ENCODE results near the gene SLIT3.
"Not testable (repeated sequence)": the region's sequence is repeated elsewhere in the genome, so short reads cannot be mapped to it uniquely, and the experiment has no call there.

Gene SLIT3

GRCh38 chr5:169218861-169219260 is 82.1 kb downstream of the SLIT3 start:
- DNase-seq = peak; percentile 29

GRCh38 chr5:169218176-169218575 is 82.8 kb downstream of the SLIT3 start:
- DNase-seq = no peak

- peak; percentile 38 for DNase-seq
Measured at GRCh38 chr5:169216866-169217265, 84.1 kb downstream of the SLIT3 start.

- DNase-seq = peak; percentile 77
Measured at GRCh38 chr5:169213479-169213878, 87.5 kb downstream of the SLIT3 start.

GRCh38 chr5:169211761-169212160 is 89.2 kb downstream of the SLIT3 start:
- DNase-seq = not testable (repeated sequence)

GRCh38 chr5:169204788-169205400 is 96.0 kb downstream of the SLIT3 start:
- no peak for DNase-seq

GRCh38 chr5:169202969-169203368 is 98.0 kb downstream of the SLIT3 start:
- no peak for DNase-seq

GRCh38 chr5:169201597-169201996 is 99.3 kb downstream of the SLIT3 start:
- no peak for DNase-seq

- no peak for DNase-seq
Measured at GRCh38 chr5:169200125-169200778, 100.7 kb downstream of the SLIT3 start.

GRCh38 chr5:169197343-169197742 is 103.6 kb downstream of the SLIT3 start:
- no peak for DNase-seq

GRCh38 chr5:169196059-169196458 is 104.9 kb downstream of the SLIT3 start:
- no peak for DNase-seq

GRCh38 chr5:169195601-169196000 is 105.3 kb downstream of the SLIT3 start:
- no peak for DNase-seq

GRCh38 chr5:169192536-169192935 is 108.4 kb downstream of the SLIT3 start:
- DNase-seq = no peak

- DNase-seq = no peak
Measured at GRCh38 chr5:169190849-169191248, 110.1 kb downstream of the SLIT3 start.

GRCh38 chr5:169185626-169186025 is 115.3 kb downstream of the SLIT3 start:
- DNase-seq = peak; percentile 39

GRCh38 chr5:169183576-169183975 is 117.4 kb downstream of the SLIT3 start:
- peak; percentile 94 for DNase-seq

- DNase-seq = no peak
Measured at GRCh38 chr5:169182797-169183196, 118.1 kb downstream of the SLIT3 start.

GRCh38 chr5:169181814-169182213 is 119.1 kb downstream of the SLIT3 start:
- peak; percentile 66 for DNase-seq

GRCh38 chr5:169178754-169179153 is 122.2 kb downstream of the SLIT3 start:
- DNase-seq = no peak

GRCh38 chr5:169178274-169178673 is 122.7 kb downstream of the SLIT3 start:
- no peak for DNase-seq

- no peak for DNase-seq
Measured at GRCh38 chr5:169176709-169177694, 123.9 kb downstream of the SLIT3 start.

GRCh38 chr5:169175733-169176132 is 125.2 kb downstream of the SLIT3 start:
- DNase-seq = no peak

- no peak for DNase-seq
Measured at GRCh38 chr5:169174923-169175322, 126.0 kb downstream of the SLIT3 start.

All from fibroblast of skin of abdomen (primary cell).